Transverse colon (tissue), 4 donors: ENCODE measurements around the gene TBL1Y. TPM values are rescaled to one million over a fixed set of nuclear protein-coding genes. Genes with fewer than 3 reads are reported as not detected.

Experiments used
- DNase-seq: peaks from one replicate; pipeline ENCODE4 v3.0.0-alpha.2; 2019
- H3K27ac ChIP-seq, 4 donors: fragments of 200-600 bp; sonication (generic); 2 replicates each; pipeline ENCODE4 v1.5.1; 2016 to 2018; ENCODE audit warnings: inconsistent platforms in 4 of 4
- H3K27me3 ChIP-seq: fragments of 200-600 bp; sonication (generic); 2 replicates; pipeline ENCODE4 v1.5.1; 2017; ENCODE audit warnings: inconsistent platforms
- H3K36me3 ChIP-seq, 4 donors: fragments of 200-600 bp; sonication (generic); 2 replicates each; pipeline ENCODE4 v1.5.1; 2017 to 2019; ENCODE audit warnings: inconsistent platforms in 4 of 4
- H3K4me1 ChIP-seq, 4 donors: fragments of 200-600 bp; sonication (generic); 2 replicates each; pipeline ENCODE4 v1.5.1; 2017 to 2020; ENCODE audit warnings: inconsistent platforms in 4 of 4
- H3K4me3 ChIP-seq, 4 donors: fragments of 200-600 bp; sonication (generic); 1 replicate in 1 of 4; 2 replicates in 3 of 4; pipeline versions ENCODE4 v1.5.1 to v1.6.1; 2017 to 2019; ENCODE audit warnings: inconsistent platforms in 4 of 4
- H3K9me3 ChIP-seq, 2 donors: fragments of 200-600 bp; sonication (generic); 2 replicates each; pipeline ENCODE4 v1.5.1; 2017 to 2019; ENCODE audit warnings: inconsistent platforms in 2 of 2
- EP300 ChIP-seq: sonication (generic); formaldehyde crosslinking; IDR thresholded peaks from one replicate; pipeline ENCODE4 v1.6.1; 2017; ENCODE audit warnings: antibody characterized with exemption, low read depth
- POLR2A ChIP-seq: fragments of 450-650 bp; IDR thresholded peaks from one replicate; pipeline ENCODE4 v1.6.1; 2016; ENCODE audit warnings: antibody characterized with exemption, mild to moderate bottlenecking, moderate library complexity
- POLR2AphosphoS5 ChIP-seq, 3 donors: sonication (generic); formaldehyde crosslinking; IDR thresholded peaks; one replicate each; pipeline ENCODE4 v1.6.1; 2016; ENCODE audit warnings: antibody characterized with exemption in 3 of 3
- WGBS, 2 donors: methylation state at CpG; one replicate each; pipeline ENCODE4 v1.1.5; 2018; ENCODE audit warnings: low coverage in 1 of 2; 5-methylcytosine and 5-hydroxymethylcytosine counted together
- in situ Hi-C, 4 donors: fragments of 200-750 bp; cut with MboI; loops; one replicate each; pipeline versions ENCODE4 v1.15.0 to v1.15.1; 2017; ENCODE audit warnings: low sequenced_read_pairs in 3 of 4, low pct_ligation_motif_present in 1 of 4, low pct_unique_long_range_greater_than_20kb in 1 of 4
- intact Hi-C: fragments of 100-400 bp; cut with DNase I; formaldehyde crosslinking; loops from one replicate; pipeline ENCODE4 v1.15.1; 2023; ENCODE audit warnings: low total_unique reads
- total RNA-seq, 4 donors: library from RNA; depleted of rRNA; stranded (reverse); fragments of >200 nt; gene quantifications; one replicate each; pipeline ENCODE4 v1.1.0, GENCODE V29; 2016
- TF ChIP-seq, protein P1 (sequence below), 5 experiments: fragments of 200-600 bp in 3 of 5; fragments of 450-650 bp in 2 of 5; sonication (generic) in 3 of 5; IDR thresholded peaks; 1 replicate in 2 of 5; 2 replicates in 3 of 5; pipeline ENCODE4 v1.5.1; 2016 to 2017; ENCODE audit warnings: antibody characterized with exemption in 5 of 5, inconsistent platforms in 3 of 5, mild to moderate bottlenecking in 2 of 5, moderate library complexity in 1 of 5

The TBL1Y gene
- total RNA-seq, 4 donors from 2014 or later, result 0.68 TPM; not detected in 3

DNA sequence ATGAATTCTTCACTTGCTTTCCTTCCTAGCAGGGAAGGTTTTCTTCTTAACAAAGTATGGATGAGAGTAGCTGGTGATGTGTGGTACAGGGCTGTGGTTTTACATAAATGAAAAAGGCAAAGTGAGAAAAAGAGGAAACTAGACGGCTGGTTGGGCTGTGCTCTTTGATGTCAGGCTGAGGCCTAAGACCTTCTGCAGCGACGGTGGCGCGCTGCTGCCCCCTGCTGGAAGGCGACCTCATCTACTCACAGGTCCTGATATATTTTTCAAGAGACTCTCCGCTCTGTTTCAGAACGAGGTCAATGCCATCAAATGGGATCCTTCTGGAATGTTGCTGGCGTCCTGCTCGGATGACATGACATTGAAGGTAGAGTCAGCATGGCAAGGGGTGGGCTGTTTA lies 175.1 kb downstream of the TBL1Y start:
- H3K4me3 ChIP-seq, result no peak overlapping the region
- intact Hi-C loops, result no loop called here
- no CpG with 5 or more reads among the region's 10 CpGs for WGBS, 2 donors
- H3K36me3 ChIP-seq, result no peaks in the 10 kb centered on the region
- TF ChIP-seq EP300 (no peak), POLR2A (no peak), POLR2AphosphoS5 (IDR thresholded peaks at IDR 0.05) (no peak)
- TF ChIP-seq, protein P1, sequence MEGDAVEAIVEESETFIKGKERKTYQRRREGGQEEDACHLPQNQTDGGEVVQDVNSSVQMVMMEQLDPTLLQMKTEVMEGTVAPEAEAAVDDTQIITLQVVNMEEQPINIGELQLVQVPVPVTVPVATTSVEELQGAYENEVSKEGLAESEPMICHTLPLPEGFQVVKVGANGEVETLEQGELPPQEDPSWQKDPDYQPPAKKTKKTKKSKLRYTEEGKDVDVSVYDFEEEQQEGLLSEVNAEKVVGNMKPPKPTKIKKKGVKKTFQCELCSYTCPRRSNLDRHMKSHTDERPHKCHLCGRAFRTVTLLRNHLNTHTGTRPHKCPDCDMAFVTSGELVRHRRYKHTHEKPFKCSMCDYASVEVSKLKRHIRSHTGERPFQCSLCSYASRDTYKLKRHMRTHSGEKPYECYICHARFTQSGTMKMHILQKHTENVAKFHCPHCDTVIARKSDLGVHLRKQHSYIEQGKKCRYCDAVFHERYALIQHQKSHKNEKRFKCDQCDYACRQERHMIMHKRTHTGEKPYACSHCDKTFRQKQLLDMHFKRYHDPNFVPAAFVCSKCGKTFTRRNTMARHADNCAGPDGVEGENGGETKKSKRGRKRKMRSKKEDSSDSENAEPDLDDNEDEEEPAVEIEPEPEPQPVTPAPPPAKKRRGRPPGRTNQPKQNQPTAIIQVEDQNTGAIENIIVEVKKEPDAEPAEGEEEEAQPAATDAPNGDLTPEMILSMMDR (IDR thresholded peaks at IDR 0.05), result peak in 4 of 5 experiments; percentile 64 to 68 (median 67)
- H3K27me3 ChIP-seq, result no peaks in the 10 kb centered on the region
- H3K9me3 ChIP-seq, result no peaks in the 10 kb centered on the region
- no peak for DNase-seq
- H3K27ac ChIP-seq, result no peak overlapping the region
- in situ Hi-C loops, result loop anchor here in 1 of 4 donors (10.0 kb wide), 1 partner anchor 121 kb away; no protein-coding TSS in a partner anchor
- no peaks in the 10 kb centered on the region for H3K4me1 ChIP-seq

- intact Hi-C loops, result no loop called here
Measured at GRCh38 chrY:7092836-7093235, 182.3 kb downstream of the TBL1Y start.

DNA sequence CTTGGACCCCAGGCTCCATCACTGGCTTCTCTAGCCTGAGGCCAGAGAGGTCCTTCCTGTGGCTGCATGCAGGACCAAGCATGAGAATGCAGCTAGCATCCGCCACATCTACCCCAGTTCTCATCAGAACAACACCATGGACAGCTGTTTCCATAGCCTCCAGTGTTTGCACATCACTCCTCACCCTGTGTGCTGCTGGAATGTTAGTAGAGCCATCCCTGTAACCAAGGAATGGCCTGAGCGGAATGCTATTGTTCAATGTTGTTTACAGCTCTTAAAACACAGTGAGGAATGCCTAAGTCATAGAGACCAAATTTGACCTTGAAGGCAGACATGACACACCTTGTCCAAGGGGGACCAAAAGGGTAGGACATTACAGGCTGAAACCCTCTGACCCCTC lies 183.9 kb downstream of the TBL1Y start:
- WGBS, 2 donors, result no CpG with 5 or more reads among the region's 2 CpGs
- no peaks in the 10 kb centered on the region for H3K9me3 ChIP-seq
- no peak overlapping the region for H3K27ac ChIP-seq
- TF ChIP-seq POLR2A (no peak), POLR2AphosphoS5 (IDR thresholded peaks at IDR 0.05) (no peak), EP300 (no peak)
- TF ChIP-seq, protein P1 (IDR thresholded peaks at IDR 0.05), result no peak
- intact Hi-C loops (no loop called here), in situ Hi-C loops (no loop called here)
- no peak overlapping the region for H3K4me3 ChIP-seq
- H3K27me3 ChIP-seq, result no peaks in the 10 kb centered on the region
- no peak for DNase-seq
- H3K4me1 ChIP-seq, result no peaks in the 10 kb centered on the region
- H3K36me3 ChIP-seq, result no peaks in the 10 kb centered on the region

More at GRCh38 chrY:7092836-7093235, 182.3 kb downstream of the TBL1Y start:
- TF ChIP-seq EP300, result no peak
- TF ChIP-seq, protein P1 (IDR thresholded peaks at IDR 0.05), result peak in 1 of 5 experiments; percentile 15
- no CpG with 5 or more reads among the region's 1 CpG for WGBS, 2 donors
- Histone ChIP-seq H3K36me3 (no peaks in the 10 kb centered on the region), H3K27ac (no peak overlapping the region), H3K4me3 (no peak overlapping the region), H3K27me3 (no peaks in the 10 kb centered on the region), H3K4me1 (no peaks in the 10 kb centered on the region), H3K9me3 (no peaks in the 10 kb centered on the region)
- DNase-seq, result no peak
- in situ Hi-C loops, result no loop called here

DNA sequence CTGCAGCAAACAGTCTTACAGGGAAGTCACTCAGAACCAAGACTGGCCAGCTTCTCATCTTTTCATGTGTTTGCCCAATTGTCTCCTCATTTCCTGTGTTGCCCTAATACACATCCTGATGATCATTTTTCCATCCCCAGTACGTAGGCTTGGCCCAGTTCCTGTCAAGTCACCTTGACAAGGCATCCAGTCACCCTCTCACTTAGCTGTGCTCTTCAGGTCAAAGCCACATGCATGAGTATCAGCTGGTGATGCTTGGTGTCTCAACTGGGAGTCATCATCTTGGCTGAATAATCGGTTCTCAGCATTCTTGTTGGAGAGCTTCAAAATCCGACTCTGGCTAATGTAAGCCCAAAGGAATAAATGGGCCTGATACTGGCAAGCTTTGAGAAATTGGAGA lies 186.5 kb downstream of the TBL1Y start:
- TF ChIP-seq POLR2AphosphoS5 (IDR thresholded peaks at IDR 0.05) (no peak), EP300 (no peak), POLR2A (no peak)
- TF ChIP-seq, protein P1 (IDR thresholded peaks at IDR 0.05), result no peak
- DNase-seq, result no peak
- Histone ChIP-seq H3K27me3 (no peaks in the 10 kb centered on the region), H3K27ac (no peak overlapping the region), H3K36me3 (no peaks in the 10 kb centered on the region), H3K4me1 (no peaks in the 10 kb centered on the region), H3K9me3 (no peaks in the 10 kb centered on the region), H3K4me3 (no peak overlapping the region)
- intact Hi-C loops, result no loop called here
- 90% methylated on average over 2 of the region's 3 CpGs; no CpG with 5 or more reads in 1 of the 2 donors for WGBS, 2 donors
- in situ Hi-C loops, result no loop called here
